ENCODE data around the gene LHX3.

DNA sequence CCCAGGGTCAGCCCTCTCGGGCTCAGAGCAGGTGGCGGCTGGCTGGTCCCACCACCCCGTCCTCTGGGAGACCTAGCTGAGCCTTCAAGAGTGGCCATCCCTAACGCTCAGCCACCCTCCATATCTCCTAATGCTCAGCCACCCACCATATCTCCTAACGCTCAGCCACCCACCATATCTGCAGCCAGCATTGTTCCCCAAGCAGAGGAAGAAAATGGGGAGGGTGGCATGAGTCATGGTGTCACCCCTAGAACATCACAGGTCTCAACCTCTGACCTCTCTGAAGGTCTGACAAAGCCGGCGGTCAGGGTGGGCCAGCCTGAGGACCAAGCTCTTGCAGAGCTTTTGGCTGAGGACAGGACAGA is 14.7 kb downstream of the LHX3 start:
- TF ChIP-seq, protein P1, sequence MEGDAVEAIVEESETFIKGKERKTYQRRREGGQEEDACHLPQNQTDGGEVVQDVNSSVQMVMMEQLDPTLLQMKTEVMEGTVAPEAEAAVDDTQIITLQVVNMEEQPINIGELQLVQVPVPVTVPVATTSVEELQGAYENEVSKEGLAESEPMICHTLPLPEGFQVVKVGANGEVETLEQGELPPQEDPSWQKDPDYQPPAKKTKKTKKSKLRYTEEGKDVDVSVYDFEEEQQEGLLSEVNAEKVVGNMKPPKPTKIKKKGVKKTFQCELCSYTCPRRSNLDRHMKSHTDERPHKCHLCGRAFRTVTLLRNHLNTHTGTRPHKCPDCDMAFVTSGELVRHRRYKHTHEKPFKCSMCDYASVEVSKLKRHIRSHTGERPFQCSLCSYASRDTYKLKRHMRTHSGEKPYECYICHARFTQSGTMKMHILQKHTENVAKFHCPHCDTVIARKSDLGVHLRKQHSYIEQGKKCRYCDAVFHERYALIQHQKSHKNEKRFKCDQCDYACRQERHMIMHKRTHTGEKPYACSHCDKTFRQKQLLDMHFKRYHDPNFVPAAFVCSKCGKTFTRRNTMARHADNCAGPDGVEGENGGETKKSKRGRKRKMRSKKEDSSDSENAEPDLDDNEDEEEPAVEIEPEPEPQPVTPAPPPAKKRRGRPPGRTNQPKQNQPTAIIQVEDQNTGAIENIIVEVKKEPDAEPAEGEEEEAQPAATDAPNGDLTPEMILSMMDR (IDR thresholded peaks at IDR 0.05; ENCODE audit: low read depth, low read length) = no peak
- no peak for TF ChIP-seq EZH2phosphoT487 (IDR thresholded peaks at IDR 0.05; ENCODE audit: low read depth)

Measured in OCI-LY3 (cell line).